ENCODE measurements around the gene ADAM15.

DNA sequence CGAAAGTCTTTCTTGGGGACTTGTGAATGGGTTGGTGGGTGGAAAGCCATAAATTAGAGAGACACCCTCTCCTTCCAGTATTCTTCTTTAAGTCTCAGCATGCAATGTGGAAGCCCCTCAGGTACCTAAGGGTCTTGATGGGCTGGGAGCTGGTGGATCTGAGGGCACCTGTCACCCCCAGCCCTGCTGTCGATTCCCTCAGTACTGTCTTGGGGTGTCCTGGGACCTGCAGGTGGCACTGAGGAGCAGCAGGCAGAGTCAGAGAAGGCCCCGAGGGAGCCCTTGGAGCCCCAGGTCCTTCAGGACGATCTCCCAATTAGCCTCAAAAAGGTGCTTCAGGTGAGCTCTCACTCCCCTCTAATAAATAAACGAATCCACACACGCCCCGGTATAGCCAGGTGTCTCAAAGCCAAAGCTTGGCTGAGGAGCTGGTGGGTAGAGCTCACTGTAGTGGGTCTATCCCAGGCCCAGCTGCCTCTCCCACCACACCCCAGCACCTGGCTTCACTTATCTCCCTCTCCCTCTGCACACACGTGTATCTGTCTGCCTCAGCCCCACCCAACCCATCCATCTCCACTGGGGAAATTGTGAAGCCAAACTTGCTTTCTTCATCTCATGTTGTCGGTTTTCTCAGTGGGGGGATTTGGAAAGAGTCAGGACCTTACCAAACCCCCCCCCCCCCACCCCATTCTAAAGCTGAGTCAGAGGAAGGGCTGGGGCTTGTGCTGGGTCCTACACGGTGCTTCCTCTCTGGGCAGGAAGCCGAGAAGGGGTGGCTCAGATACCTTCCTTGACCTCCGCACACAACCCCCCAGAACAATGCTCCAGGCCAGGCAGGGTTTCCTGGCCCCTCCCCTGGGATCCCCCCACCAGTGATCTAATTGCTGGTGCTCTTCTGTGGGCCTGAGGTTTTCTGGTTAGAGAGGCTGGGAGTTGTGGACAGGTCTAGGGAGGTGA lies 1.6 kb downstream of the ADAM15 start:
- TF ChIP-seq, protein P1, sequence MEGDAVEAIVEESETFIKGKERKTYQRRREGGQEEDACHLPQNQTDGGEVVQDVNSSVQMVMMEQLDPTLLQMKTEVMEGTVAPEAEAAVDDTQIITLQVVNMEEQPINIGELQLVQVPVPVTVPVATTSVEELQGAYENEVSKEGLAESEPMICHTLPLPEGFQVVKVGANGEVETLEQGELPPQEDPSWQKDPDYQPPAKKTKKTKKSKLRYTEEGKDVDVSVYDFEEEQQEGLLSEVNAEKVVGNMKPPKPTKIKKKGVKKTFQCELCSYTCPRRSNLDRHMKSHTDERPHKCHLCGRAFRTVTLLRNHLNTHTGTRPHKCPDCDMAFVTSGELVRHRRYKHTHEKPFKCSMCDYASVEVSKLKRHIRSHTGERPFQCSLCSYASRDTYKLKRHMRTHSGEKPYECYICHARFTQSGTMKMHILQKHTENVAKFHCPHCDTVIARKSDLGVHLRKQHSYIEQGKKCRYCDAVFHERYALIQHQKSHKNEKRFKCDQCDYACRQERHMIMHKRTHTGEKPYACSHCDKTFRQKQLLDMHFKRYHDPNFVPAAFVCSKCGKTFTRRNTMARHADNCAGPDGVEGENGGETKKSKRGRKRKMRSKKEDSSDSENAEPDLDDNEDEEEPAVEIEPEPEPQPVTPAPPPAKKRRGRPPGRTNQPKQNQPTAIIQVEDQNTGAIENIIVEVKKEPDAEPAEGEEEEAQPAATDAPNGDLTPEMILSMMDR (IDR thresholded peaks at IDR 0.05): no peak
- TF ChIP-seq POLR2A (IDR thresholded peaks at IDR 0.05): no peak

Measured in suprapubic skin (tissue), 3 donors.